GM18858 (cell line): ENCODE data around the gene SLC25A21.
"Not testable (repeated sequence)": the region's sequence is repeated elsewhere in the genome, so short reads cannot be mapped to it uniquely, and the experiment has no call there.

ENCODE experiments used
- ATAC-seq: cut with Tn5 transposase; IDR thresholded peaks from one replicate; pipeline ENCODE4 v1.9.1; 2021; ENCODE audit not compliant: unreplicated experiment

The SLC25A21 gene

GRCh38 chr14:37093364-37093763, 79.0 kb downstream of the SLC25A21 start:
- no peak for ATAC-seq

- ATAC-seq, result no peak
These were observed 80.8 kb downstream of the SLC25A21 start for GRCh38 chr14:37091651-37092050.

- ATAC-seq, result no peak
These were observed 82.4 kb downstream of the SLC25A21 start for GRCh38 chr14:37090026-37090425.

DNA sequence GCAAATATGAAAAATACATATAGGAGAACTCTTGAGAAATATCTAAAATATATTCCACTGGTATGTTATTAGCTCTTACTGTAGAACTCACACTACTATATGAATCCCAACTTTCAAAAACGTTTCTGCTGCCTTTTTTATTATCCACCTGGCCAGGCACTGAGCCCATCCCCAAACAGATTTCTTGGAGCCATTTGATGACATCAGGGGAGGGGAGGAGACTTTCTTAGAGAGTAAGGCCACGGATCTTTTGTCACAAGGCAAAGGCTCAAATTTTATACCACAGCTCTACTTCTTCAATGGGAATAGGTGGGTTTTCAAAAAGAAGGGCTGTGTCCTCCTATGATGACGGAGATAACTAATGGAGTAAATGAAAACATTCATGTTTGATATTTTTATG, 83.0 kb downstream of the SLC25A21 start:
- no peak for ATAC-seq

DNA sequence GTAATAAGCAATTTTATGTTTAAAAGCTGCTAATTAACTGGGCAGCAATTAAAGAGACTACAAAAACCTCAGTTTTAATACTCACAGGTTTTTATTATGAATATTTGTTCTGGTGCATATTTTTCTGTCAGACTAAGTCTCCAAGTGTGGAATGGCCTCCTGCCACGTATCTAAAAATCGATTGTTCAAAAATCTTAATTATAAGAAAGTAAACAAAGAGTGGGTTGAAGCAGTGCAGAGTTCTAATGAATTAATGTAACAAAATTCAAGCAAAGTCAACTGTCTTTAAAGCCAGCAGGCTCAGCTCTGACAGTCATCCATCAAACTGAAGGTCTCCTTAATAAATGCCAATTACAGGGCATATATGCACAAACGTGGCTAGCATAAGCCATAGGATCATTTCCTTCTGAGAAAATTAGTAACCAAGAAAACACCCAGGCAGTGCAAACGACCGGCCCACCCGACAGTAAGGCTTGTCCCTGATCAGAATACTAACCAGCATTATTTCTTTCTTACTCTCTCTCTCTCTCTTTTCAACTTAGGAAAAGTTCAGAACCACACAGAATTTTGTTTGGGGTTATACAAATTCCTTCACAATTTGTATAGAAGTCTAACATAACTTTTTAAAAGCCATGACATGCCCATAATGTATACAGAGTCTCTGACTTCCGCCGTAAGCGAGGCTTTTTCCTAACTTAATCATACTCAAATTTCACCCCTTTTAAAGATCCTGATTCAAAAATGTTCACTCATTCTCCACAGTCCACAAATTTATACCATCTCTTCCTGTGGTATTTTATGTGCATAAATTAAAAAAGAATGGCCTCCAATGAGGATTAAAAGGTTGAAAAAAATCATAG, 83.8 kb downstream of the SLC25A21 start:
- no peak for ATAC-seq

DNA sequence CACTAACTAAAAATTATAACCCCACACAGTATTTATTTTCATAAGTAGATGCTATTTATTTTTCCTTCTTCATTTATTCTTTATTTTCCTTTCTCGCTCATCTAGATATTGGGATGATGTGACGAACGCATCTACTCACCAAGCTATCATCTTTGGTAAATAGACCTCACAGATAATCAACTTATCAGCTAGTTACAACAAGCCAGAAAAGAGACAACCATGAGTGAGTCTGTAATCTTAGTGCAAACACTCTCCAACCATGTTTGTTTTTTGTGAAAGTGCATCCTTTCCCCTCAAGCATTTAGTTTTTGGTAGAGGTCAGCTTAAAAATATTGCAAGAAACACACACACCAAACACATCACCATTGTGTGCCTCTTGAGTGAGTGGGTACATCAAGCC, 84.9 kb downstream of the SLC25A21 start:
- no peak for ATAC-seq

DNA sequence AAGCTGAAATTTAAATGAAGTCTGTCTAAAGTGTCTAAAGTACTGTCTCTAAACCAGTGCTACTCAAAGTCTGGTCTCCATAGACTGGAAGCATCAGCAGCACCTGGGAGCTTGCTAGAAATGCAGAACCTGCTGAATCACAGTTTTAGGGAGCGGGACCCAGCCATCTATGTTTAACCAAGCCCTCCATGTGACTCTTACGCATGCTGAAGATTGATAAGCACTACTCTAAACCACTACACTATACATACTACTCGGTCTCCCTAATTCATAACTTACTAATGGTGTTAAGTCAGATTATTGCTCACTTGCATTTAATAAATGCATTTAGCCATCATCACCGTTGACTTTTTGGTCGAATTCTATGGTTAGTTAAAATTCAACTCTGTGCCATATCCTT, 88.8 kb downstream of the SLC25A21 start:
- ATAC-seq, result no peak

DNA sequence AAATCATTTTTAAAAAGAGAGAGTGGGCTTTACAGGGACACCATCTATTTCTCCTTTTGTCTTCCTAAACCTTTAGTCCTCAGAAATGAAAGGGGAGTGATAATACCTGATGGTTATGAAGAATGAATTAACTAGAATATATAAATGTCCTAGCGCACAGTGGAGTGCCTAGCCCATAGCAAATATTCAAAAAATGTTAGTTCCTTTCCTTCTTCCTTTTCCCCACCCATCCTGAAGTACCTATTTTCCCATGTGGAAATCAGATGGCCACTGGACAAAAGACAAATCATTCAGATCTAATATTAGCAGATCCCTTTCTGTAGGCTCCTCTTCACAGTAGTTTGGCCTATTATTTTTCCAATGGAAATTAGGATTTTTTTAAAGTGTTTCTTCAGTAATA, 90.0 kb downstream of the SLC25A21 start:
- ATAC-seq, result no peak

- ATAC-seq, result no peak
These were observed 90.5 kb downstream of the SLC25A21 start for GRCh38 chr14:37081856-37082255.

DNA sequence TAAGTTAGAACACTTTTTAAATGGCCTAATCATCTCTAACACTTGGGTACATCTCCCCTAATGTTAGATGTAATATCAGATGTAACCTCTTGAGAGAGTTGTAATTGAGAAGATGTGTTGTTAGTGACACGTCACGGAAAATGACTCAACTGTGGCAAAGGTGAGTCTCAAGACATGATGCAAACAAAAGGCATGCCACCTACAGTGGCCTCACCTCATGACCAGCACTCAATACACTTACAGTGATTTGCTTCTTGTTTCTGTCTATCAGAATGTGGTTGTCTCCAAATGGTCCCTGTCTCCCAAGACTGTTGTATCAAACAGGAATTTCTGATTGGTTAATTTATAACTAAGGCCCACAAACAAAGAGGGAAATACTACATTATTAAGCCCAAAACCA, 91.2 kb downstream of the SLC25A21 start:
- no peak for ATAC-seq

DNA sequence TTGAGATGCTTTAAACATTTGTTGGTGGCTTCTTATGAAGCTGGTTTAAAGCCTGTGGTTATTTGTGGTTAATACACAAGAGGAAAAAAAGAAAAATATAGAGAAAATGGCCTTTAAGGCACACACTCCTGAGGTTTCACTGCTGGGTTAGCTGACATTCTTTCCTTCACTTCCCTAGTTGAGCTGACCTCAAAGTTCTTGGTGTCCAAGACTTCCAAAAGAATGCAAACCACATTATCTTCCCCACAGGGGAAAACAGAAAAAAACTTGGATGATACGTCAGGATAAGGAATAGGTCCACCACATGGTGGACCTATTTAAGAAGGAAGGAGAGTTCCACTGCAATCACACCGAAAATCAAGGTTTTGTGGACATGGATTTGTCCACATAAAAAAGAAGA, 94.3 kb downstream of the SLC25A21 start:
- ATAC-seq, result no peak

DNA sequence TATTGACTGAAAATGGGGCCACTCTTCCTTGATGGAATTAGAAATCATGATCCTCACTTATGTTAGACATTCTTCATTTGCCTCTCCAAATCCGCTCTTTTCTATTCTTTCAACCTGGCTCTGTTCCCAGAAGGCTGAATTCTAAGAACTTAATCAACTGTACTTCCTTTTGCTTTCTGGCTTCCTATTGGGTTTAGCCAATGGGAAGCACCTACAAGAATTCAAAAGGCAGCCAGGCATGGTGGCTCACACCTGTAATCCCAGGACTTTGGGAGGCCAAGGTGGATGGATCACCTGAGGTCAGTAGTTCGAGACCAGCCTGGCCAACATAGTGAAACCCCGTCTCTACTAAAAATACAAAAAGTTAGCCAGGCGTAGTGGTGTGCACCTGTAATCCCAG, 98.1 kb downstream of the SLC25A21 start:
- not testable (repeated sequence) for ATAC-seq

DNA sequence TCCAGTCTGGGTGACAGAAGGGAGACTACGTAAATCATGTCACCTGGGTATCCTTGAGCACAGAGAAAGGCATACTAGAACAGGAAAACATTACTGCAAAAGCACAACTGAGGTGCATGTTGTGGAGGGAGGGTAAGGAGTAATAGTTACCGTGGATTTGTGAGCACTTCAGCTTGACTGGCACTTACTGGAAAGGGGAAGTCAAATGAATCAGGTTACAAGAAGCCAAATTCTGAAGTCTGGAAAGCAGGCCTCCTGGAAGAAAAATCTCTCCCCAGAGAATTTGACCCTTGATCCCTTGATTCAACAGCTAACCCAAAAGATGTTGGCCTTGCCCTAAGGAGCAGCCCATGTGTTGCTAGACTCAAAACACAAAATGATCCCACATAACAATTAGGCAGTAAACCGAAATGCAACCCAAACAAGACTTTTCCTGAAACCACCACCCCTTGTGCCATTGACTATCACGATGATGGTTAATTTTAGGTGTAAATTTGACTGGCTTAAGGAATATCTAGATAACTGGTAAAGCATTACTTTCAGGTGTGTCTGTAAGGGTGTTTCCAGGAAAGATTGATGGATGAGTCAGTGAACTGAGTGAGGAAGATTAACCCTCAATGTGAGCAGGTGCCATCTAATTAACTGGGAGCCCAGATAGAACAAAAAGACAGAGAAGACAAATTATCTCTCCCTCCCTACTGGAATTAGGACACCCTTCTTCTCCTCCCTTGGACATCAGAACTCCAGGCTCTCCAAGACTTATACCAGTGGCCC, 108.8 kb downstream of the SLC25A21 start:
- no peak for ATAC-seq

- no peak for ATAC-seq
These were observed 110.1 kb downstream of the SLC25A21 start for GRCh38 chr14:37062191-37062803.

GRCh38 chr14:37061697-37062096, 110.7 kb downstream of the SLC25A21 start:
- ATAC-seq, result no peak

- no peak for ATAC-seq
These were observed 111.7 kb downstream of the SLC25A21 start for GRCh38 chr14:37060496-37061260.

DNA sequence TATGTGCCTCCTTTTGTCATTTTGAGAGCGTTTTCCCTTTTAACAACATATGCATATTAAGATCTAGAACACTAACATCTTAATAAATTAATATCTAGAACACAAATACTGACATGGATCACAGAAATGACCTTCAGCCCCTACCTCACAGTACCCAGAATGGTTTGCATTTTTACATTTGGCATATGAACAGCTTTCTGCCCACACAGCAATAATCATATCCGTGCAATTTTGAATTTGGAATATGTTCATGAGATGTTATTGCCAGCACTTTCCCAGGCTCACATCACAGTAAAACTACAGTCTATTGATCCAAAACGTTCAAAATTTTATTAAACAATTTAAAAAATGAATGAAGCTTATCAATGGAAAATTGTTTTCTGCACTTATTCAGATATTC, 114.6 kb downstream of the SLC25A21 start:
- no peak for ATAC-seq

DNA sequence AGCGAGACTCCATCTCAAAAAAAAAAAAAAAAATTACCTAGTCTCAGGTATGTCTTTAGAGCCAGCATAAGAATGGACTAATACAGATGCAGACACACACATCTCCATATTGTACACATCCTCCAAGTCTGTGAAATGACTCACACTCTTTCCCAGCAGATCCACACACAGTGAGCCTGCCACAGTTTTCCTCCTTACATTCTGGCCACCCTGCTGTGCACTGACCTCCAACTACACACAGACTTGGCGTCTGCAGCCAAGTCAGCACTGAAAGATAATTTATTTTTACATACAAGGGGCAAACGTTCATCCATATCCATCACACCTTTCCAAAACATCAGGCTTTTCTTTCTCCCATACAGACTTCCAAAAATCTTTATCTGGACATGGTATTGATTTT, 115.9 kb downstream of the SLC25A21 start:
- no peak for ATAC-seq

- no peak for ATAC-seq
These were observed 117.5 kb downstream of the SLC25A21 start for GRCh38 chr14:37054869-37055268.

DNA sequence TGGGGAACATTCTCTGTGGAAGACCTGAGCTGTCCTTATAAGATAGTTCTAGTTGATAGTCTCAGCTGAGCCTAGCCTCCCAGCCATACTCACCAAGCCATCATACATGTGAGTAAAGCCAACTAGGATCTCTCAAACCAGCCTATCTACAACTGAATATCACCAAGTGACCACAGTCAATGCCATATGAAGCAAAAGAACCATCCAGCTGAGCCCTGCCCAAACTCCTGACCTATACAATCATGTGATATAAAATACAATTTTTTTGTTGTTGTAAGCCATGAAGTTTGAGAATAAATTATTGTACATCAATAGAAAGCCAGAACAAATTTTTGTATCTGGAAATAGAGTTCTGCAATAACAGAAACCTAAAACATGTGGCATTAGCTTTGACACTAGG, 118.3 kb downstream of the SLC25A21 start:
- no peak for ATAC-seq

DNA sequence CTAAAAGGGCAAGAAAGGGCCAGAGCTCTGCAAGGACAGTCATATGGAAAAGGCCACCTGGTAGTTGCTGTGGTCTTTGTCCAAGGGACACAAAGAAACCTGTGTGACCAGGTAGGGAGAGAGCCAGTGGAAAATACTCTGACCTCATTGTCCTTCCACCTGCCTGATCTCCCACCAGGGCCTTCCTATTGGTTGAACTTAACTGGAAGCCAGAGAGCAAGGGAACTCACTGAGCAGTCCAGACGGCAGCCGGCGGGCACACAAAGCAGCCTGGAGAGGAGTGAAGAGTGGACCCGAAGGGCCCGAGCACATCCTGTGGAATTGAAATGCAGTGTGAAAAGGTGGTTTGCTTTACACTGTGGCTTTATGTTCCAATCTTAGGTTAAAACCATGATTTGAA, 120.7 kb downstream of the SLC25A21 start:
- ATAC-seq, result no peak
